GM21786 (cell line): ENCODE results near the gene COASY.

Experiments used
- ATAC-seq: cut with Tn5 transposase; IDR thresholded peaks from one replicate; pipeline ENCODE4 v1.9.1; 2021; ENCODE audit not compliant: unreplicated experiment

The COASY gene

GRCh38 chr17:42561897-42562387, at the start of gene COASY:
Gene COASY (plus strand): TSS chr17:42562148. CDS start chr17:42562623, 475 bp downstream.
- ATAC-seq: peak; percentile 54

GRCh38 chr17:42512246-42512645, 49.7 kb upstream of the COASY start:
- no peak for ATAC-seq

- ATAC-seq: peak; percentile 63
Observed at GRCh38 chr17:42512733-42513251, 49.2 kb upstream of the COASY start.

- no peak for ATAC-seq
Observed at GRCh38 chr17:42513686-42514085, 48.3 kb upstream of the COASY start.

GRCh38 chr17:42514279-42514678, 47.7 kb upstream of the COASY start:
- no peak for ATAC-seq

- no peak for ATAC-seq
Observed at GRCh38 chr17:42514867-42515266, 47.1 kb upstream of the COASY start.

- no peak for ATAC-seq
Observed at GRCh38 chr17:42517516-42517915, 44.4 kb upstream of the COASY start.

GRCh38 chr17:42518046-42518754, 43.7 kb upstream of the COASY start:
- ATAC-seq: no peak

- no peak for ATAC-seq
Observed at GRCh38 chr17:42518755-42519545, 43.0 kb upstream of the COASY start.

GRCh38 chr17:42519546-42520491, 42.1 kb upstream of the COASY start:
- ATAC-seq: no peak

- ATAC-seq: no peak
Observed at GRCh38 chr17:42520540-42520951, 41.4 kb upstream of the COASY start.

GRCh38 chr17:42521036-42521435, 40.9 kb upstream of the COASY start:
- ATAC-seq: no peak

GRCh38 chr17:42521666-42522262, 40.2 kb upstream of the COASY start:
- ATAC-seq: no peak

- ATAC-seq: no peak
Observed at GRCh38 chr17:42522263-42522790, 39.6 kb upstream of the COASY start.

GRCh38 chr17:42522798-42523278, 39.1 kb upstream of the COASY start:
- no peak for ATAC-seq

GRCh38 chr17:42525221-42525620, 36.7 kb upstream of the COASY start:
- ATAC-seq: no peak

- ATAC-seq: no peak
Observed at GRCh38 chr17:42526031-42526444, 35.9 kb upstream of the COASY start.

GRCh38 chr17:42527932-42528331, 34.0 kb upstream of the COASY start:
- ATAC-seq: no peak

GRCh38 chr17:42529061-42529460, 32.9 kb upstream of the COASY start:
- ATAC-seq: no peak

- no peak for ATAC-seq
Observed at GRCh38 chr17:42530952-42531454, 30.9 kb upstream of the COASY start.
